ENCODE measurements around the gene WDR82. TPM values are rescaled to one million over a fixed set of nuclear protein-coding genes. Genes with fewer than 3 reads are reported as not detected.

The WDR82 gene
- total and polyA plus RNA-seq, 2 experiments from 2014 or later = 25.2 to 71.8 TPM

GRCh38 chr3:52323526-52324295 lies 45.3 kb upstream of the WDR82 start:
- Histone ChIP-seq H3K36me3 (ENCODE audit: insufficient read depth) (no peaks in the 10 kb centered on the region), H3K27ac (ENCODE audit: low read depth) (no peak overlapping the region), H3K27me3 (ENCODE audit: insufficient read depth) (no peaks in the 10 kb centered on the region), H4K20me1 (replicated peaks; ENCODE audit: insufficient read depth) (no peaks in the 10 kb centered on the region), H3K4me3 (no peak overlapping the region), H2AFZ (no peak overlapping the region), H3F3A (replicated peaks; ENCODE audit: low read depth) (no peaks in the 10 kb centered on the region), H3K4me1 (ENCODE audit: insufficient read depth) (no peaks in the 10 kb centered on the region), H3K4me2 (no peak overlapping the region), H3K9me2 (ENCODE audit: insufficient read depth) (no peaks in the 10 kb centered on the region), H3K79me2 (replicated peaks; ENCODE audit: insufficient read depth) (no peaks in the 10 kb centered on the region)
- H3K36me3 Mint-ChIP-seq (ENCODE audit: low read depth) = no peaks in the 10 kb centered on the region; the same call in 2 of the 3 replicates
- H3K4me3 Mint-ChIP-seq = no peak overlapping the region
- no peak for TF ChIP-seq JUNB (IDR thresholded peaks at IDR 0.05; ENCODE audit: unreplicated experiment)
- no peak for TF ChIP-seq CREB1 (CRISPR knock-in tag; IDR thresholded peaks at IDR 0.05; ENCODE audit: low read depth)
- no peak for TF ChIP-seq CTCF (conservative IDR thresholded peaks at IDR 0.05; ENCODE audit: low read depth in 2 of 2)
- TF ChIP-seq EZH2 (IDR thresholded peaks at IDR 0.05; ENCODE audit: low read depth, unreplicated experiment) = no peak
- no peak for TF ChIP-seq REST (IDR thresholded peaks at IDR 0.05; ENCODE audit: unreplicated experiment)
- no peak for TF ChIP-seq ZNF462 (CRISPR knock-in tag; IDR thresholded peaks at IDR 0.05)
- TF ChIP-seq ZNF331 (CRISPR knock-in tag; IDR thresholded peaks at IDR 0.05; ENCODE audit: low read depth) = no peak
- TF ChIP-seq EZH2phosphoT487 (IDR thresholded peaks at IDR 0.05; ENCODE audit: unreplicated experiment) = no peak
- TF ChIP-seq NANOG (IDR thresholded peaks at IDR 0.05; ENCODE audit: borderline replicate concordance) = no peak
- TF ChIP-seq STAT1 (IDR thresholded peaks at IDR 0.05; ENCODE audit: unreplicated experiment) = no peak
- TF ChIP-seq ZNF114 (CRISPR knock-in tag; IDR thresholded peaks at IDR 0.05) = no peak
- no peak for TF ChIP-seq ETS1 (IDR thresholded peaks at IDR 0.05)
- no peak for TF ChIP-seq POLR2AphosphoS5 (IDR thresholded peaks at IDR 0.05; ENCODE audit: low read depth)
- H3K27ac Mint-ChIP-seq = no peak overlapping the region
- H3K9me3 Mint-ChIP-seq = no peaks in the 10 kb centered on the region
- DNase-seq (ENCODE audit: low spot score) = no peak
- peaks cover 6% of the 10 kb centered on the region for H3K27me3 Mint-ChIP-seq (ENCODE audit: insufficient read depth, low read depth, poor library complexity)
- no peaks in the 10 kb centered on the region for H3K4me1 Mint-ChIP-seq
- ATAC-seq = no peak

Measured in GM23338 (cell line).